Measurements from ENCODE around the gene HOGA1. TPM values are rescaled to one million over a fixed set of nuclear protein-coding genes. Genes with fewer than 3 reads are reported as not detected.

HOGA1 gene
- total RNA-seq (2014; rRNA removed; shearing (Covaris generic)), result 6.3 and 7.7 TPM in 2 replicates

DNA sequence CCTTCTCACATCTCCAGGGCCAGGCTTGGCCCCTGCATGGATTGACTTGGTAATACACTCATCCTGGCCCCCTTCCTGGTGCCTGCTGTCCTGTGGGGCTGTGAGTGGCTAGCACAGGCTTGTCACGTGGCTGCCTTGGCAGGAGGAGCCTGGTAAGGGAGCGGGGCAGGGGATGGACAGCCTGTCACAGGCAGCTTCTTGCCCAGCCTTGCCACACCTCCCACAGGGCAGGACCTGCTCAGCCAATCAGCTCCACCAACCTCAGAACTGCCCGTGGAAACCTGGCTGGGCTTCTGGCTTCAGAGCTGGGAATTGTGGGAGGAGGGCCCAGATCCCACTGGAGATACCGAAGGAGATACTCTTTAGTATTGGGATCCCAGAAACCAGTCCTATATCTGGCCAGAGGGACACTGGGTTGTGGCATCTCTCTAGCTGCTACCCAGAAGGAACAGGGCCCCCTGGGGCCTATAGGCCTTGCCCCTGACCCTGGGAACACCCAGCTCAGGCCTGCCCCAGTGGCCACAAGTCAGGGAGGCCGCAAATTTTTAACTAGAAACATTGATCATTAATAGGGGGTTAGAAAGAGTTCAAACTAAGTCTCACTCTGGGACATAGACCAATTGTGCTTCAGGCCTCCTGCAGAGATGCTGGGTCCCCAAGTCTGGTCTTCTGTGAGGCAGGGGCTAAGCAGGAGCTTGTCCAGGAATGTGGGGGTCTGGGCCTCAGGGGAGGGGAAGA is at the start of gene HOGA1:
HOGA1 (plus strand) TSS at position 330 of the 738 bp plus-strand sequence; CDS start at position 645, 315 bp downstream.
- peak; percentile 95 for DNase-seq (ENCODE audit: low spot score)

DNA sequence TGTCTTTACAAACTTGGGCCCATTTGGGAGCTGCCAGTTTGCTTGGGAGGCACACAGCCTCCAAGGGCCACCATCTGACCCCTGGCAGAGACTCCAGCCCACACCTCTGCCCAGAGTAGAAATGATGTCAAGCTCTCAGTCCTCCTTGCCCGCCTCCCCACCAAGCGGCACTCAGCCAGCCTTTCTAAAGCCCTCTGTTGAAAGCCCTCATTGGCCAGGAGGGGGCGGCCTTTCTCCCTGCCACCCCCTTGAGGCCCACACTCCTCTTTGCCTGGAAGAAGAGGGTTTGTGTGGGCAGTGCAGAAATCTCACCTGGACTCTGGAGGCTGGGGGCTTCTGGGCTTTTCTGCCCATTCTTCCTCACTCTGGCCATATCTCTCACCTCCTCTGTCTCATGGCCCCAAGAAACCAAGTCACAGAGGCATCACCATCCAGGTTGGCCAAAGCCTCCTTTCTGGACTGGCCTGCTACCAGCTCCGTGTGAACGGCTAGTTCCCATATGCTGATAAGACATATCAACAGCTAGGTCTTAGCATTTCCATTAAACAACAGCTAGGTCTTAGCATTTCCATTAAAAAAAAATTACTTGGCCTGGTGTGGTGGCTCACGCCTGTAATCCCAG is 49.3 kb upstream of the HOGA1 start:
- DNase-seq (ENCODE audit: low spot score), result no peak

DNA sequence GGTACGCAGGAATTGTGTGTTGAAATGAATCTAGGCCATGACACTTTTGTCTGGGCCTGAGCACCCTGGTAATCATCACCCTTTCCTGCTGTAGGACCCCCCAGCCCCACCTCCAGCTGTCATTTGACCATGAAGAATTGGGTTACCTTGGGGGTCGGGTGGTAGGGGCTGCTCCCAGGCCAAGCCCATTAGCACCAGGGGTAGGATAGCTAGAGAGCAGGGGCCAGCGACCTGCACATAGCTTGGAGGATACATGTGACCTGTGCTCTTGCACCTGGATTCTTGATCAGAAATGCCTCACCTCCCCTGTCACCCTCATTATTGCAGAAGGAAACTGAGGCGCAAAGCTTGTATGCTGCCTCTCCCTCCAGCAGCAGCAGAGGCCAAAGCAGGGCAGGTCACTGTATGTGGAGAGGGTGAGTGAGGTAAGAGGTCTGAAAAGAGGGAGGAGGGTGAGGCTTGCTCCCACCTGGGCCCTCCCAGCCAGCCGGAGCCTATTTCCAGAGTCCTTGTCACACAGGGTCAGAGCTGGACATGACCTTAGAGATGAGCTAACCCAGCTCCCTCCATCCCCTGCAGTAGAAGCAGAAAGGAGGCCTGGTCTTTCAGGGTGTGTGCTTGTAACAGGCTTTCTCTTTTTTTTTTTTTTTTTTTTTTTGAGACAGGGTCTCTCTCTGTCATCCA is 46.9 kb upstream of the HOGA1 start:
- no peak for DNase-seq (ENCODE audit: low spot score)

DNA sequence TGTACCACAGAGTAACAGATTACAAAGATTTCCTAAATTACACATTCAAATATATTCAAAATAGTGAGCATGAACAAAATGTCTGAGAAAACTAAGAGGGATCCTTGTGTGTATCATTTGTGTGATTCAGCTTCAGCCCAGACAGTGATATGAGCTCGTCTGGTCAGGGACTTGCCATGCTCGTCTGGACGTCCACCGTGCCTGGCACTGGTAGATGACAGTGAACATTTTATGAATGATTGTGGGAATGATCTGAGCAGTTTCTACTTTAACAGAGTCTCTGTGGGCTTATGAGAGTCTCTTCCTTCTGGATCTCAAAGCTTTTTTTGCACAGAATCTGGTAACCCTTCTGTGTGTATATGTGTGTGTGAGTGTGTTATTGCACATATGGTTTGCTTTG is 45.8 kb upstream of the HOGA1 start:
- no peak for DNase-seq (ENCODE audit: low spot score)

DNA sequence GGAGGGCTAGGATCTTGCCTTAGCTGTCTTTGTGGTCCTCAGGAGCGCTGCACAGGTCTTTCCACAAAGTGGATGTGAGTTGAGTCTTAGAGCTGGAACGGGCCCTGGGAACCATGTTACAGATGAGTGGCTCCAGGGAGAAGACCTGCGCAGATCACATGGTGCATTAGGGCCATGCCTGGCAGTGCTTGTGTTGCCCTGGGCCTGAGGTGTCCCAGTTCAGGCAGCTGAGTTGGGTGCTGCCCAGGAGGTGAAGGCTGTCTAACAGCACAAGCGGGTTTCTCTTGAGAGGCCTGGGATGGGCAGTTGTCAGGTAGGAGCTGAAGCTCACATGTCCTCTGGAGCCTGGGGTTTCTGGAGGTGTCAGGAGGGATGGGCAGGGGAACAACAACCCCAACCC is 45.4 kb upstream of the HOGA1 start:
- DNase-seq (ENCODE audit: low spot score), result no peak

DNA sequence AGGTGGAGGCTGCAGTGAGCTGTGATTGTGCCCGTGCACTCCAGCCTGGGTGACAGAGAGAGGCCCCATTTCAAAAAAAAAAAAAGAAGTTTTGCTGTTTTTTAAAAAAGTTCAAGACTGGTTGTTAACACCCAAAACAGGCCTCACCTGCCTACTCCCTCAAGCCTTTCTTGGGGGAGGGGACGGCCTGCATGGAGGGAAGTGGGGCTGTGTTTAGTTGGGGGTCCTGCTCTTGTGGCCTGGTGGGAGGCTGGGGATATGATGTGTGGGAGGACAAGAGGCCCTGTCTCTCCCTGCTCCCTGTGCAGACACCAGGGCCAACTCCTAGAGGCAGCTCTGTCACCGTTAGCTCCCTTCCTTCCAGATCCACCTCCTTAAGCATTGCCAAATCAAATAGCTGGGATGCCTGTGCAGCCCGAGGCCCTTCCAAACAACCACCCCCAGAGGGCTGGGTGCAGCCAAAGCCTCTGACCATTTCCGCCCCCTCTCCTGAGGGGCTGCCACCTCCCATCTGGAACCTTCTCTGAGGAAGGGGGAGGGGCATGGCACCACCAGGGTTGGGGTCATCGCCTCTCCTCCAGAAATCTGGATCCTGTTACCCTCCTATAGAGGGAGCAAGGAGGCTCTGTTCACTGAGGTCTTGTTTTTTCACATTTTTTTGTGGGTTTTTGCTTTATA is 44.5 kb upstream of the HOGA1 start:
- peak; percentile 37 for DNase-seq (ENCODE audit: low spot score)

DNA sequence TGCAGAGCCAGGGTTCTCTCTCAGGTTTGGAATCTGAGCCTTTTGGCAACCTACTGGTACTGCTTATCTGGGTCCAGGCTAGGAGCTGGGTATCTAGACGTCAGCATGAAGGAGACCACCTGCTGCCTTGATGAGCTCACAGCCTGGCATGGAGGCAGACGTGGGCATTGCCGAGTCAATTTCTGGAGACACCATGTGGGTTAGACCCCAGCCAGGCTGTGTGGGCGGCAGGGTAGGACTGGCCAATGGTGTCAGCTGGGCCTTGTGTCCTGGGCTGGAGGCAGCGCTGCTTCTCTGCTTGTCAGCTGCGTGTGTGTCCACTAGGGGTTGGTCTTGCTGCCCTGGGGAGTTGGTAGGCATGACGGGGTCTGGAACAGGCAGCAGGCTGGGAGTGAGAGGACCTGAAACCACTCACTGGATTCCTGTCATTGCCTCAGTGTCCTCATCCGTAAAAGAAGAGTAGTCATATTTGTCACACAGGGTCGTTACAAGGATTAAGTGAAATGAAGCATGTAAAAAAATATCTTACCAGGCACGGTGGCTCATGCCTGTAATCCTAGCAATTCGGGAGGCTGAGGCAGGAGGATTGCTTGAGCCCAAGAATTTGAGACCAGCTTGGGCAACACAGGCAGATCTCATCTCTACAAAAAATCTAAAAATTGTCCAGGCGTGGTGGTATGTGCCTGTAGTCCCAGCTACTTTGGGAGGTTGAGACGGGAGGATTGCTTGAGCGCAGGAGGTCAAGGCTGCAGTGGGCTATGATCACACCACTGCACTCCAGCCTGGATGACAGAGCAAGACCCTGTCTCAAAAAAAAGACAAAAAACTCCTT is 43.3 kb upstream of the HOGA1 start:
- DNase-seq (ENCODE audit: low spot score), result no peak

DNA sequence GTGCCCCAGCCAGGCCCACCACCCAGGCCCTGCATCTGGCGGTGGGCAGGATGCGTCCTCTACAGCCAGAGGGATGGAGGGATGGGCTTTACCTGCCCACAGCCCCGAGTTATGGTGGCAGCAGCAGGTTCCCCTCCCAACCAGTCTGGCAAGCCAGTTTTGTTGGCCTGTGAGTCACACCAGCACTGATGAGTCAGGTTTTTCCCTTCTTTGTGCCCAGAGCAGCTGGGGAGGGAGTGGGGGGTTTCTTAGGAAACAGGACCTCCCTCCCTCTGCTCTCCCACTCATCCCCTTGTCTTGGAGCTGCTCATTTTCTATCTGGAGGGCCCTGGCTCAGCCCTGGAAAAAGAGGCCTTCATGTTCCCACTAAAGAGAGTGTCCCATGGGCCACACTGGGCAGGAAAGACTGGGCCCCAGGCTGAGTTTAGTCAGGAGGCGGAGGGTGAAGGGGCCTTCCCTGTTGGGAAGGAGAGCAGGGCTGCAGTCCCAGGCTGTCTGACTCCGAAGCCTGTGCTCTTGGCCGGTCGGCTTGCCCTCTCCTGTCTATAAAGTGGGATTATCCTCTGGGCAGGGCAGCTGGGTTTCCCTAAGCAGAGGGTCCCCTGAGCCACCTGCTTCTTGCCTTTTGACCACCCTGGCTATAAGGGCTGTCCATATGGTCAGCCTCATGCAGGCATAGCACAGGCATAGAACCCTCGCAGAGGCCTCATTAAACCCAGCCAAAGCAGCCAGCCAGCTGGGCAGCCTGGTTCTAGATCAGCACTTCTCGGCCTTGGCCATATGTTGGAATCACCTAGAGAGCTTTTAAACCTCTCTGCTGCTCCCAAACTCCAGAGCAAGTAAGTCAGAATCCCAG is 41.8 kb upstream of the HOGA1 start:
- peak; percentile 98 for DNase-seq (ENCODE audit: low spot score)

DNA sequence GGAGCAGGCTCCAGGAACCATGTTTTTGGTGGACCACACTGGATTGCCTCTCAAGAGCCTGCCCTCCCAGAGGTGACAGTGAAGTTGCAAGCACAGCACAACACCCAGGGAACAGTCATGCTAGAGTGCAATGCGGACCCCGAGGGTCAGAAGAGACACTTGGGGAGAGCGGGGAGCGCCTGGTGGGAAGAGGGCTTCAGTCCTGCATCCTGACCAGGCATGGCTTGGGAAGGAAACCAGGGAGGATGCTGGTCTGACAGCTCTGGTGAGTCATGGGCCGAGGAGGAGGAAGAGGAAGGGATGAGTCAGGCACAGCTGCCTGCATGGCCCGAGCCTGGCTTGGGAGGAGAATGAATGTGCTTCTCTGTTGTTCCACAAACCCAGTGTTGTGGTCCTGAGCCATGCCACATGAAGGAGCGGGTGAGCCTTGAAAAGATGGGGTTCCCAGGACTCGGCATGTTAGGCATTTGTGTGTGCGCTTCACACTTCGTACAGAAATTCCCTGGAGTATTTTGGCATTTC is 41.1 kb upstream of the HOGA1 start:
- DNase-seq (ENCODE audit: low spot score), result peak; percentile 99

DNA sequence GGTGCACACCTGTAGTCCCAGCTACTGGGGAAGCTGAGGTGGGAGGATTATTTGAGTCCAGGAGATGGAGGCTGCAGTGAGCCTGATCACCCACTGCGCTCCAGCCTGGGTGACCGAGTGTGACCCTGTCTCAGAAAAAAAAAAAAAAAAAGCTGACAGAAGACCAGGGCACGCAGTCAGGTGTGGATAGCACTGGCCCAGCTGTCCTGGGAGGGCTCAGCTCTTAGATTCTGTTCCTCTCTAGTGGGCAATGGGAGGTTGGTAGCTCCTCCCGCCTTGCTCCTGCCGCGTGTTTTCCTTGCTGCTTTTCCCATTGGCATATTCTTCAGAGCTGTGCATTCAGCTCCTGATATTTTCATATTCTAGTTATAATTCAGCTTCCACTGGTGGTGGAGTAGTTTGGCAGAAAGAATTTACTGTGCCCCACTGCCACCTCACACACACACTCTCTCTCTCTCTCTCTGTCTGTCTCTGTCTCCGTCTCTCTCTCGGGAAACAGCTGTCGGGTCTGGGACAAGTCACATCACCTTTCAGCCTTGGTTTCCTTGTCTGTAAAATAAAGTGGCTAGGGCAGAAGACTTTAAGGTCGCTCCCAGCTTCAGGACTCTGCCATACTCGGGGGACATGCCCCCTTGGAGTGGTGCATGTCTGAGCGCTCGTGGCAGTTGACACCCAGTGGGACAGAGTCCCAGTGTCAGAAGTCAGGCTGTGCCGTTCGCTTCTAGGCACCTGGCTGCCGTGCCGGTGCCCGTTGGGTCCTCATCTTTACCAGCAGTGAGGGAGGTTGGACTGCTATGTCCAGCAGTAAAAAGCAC is 37.5 kb upstream of the HOGA1 start:
- no peak for DNase-seq (ENCODE audit: low spot score)

DNA sequence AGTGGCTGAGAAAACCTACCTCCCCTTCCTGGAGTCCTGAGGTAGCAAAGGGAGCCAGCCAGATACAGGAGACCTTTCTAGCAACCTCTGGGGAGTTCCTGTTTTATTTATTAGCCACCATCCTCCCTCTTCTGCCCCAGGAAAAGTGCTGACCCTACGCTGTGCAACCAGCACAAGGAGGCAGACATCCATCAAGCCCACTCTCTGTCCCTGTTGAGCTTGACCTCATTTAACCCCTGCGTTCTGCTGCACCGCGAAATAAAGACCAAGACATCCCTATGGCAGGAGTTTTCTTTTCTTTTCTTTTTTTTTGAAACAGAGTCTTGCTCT is 37.0 kb upstream of the HOGA1 start:
- DNase-seq (ENCODE audit: low spot score), result no peak

DNA sequence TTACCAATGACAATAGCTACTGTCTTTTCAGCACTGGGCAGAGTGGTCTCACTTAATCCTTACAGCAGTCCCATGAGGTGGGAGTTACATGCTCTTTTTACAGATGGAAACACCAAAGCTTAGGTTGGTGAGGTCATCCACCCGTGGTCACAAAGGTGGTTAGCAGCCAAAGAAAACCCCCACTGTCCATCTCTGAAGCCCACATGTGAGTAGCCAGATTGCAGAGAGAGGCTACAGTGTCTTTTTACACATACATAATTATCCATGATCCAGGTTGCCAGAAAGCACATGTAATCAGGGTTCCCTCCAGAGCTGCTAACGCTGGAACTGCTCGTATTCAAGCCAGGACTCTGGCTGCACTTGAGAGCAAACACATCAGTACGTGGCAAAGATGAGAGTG is 36.2 kb upstream of the HOGA1 start:
- no peak for DNase-seq (ENCODE audit: low spot score)

DNA sequence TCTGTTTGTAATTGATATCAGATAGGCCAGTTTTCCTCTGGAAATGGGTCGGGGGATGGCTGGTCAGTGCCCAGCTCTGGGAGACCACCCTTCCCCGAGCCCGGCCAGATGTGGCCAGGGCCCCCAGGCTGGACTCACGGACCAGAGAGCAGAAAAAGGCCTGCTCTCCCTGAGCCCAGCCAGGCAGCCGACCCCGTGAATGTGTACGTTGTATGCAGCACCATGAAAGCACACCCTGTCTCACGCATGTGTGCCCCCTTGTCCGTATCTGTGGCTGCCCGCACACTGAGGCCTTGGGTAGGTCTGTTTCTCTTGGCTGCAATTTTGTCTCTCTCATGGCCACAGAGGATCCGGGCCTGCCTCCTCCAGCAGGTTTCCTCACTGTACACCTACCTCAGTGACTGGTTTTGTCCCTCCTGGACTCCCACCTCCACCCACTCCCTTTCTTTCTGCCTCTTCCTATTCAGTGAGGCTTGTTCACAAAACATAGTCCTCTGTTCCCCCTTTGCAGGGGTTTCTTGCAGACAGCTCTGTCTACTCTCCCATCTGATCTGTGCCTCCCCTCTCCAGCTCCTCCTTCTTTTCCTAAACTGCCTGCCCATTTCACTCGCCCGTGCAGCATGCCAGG is 35.2 kb upstream of the HOGA1 start:
- DNase-seq (ENCODE audit: low spot score), result no peak

DNA sequence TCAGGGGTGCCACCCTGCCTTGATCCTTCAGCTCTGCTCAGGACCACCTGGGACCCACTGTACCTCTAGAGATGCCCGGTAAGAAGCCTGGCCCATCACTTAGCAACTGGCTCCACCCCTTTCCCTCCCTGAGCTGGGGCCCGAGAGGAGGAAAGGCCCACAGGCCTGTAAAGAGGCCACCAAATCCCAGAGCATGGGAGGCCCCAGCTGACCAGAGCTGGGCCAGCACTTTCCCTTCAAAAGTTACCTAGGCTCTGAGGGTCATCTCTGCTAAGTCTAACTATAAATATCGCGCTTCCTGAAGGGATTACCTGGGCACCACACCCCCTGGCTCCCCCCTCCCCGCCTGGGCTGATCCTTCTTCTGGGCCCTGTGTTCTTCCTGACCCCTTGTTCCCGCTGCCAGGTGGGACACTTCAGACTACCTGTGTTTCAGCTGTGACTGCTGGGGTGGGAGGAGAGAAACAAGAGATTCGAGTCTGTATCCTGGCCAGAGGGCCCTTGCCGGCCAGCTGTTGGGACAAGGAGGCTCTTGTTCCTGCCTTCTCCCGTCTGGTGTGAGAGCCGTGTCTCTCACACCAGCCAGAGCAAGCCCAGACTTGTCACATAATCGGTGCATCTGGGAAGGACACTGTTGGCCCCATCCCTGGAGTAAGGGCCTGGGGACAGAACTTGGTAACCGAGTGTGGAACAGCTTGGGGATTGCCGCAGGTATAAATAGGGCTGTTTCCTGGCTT is 34.4 kb upstream of the HOGA1 start:
- DNase-seq (ENCODE audit: low spot score), result no peak

DNA sequence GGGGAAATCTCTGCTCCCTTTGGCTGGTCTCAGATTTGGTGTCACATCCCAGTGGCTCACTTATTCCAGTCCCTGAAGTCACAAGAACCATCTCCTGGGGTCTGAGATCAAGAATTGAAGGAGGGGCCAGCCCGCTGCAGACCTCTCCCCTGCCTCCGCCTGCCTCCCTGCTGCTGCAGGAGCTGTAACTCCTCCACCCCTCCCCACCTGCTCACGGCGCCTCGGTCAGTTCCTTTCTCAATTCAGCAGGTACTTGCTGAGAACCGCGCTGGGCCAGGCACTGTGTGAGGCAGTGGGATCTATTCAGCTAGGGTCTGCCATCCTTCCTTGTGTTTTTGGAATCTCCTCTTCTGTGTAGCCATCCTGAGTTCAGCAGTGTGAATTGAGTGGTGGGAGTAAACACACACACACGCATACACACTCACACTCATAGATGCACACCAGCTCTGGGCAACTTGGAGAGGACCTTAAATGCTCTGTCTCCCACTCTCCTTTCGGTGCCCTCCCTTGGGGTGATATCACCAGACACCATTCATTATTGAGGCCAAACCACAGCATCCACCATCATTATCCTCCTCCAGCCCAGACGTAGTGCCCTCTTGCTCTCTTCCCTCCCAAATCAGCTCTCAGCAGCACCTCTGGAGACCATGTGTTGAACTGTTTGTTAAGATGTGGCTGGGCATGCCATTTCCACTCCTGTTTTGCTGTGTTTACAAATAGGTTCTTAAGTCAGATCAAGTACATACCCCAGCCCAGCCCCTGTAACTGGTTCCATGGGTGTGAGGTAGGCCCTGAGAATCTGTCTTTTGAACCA is 33.6 kb upstream of the HOGA1 start:
- no peak for DNase-seq (ENCODE audit: low spot score)

DNA sequence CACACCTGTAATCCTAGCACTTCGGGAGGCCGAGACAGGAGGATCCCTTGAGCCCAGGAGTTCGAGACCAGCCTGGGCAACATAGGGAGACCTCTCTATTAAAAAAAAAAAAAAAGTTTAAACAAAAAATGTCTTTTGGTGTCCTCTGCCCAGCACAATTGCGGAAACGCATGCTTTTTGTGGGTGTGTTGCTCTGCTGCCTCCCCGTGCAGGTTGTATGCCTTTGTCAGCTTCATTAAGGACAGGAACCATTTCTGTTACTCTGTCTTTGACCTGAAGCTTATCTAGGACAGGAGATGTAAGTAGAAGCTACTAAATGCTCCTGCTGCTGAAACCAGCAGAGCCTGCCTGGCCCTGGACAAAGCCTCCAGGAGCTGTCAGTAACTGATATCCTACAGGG is 32.9 kb upstream of the HOGA1 start:
- no peak for DNase-seq (ENCODE audit: low spot score)

DNA sequence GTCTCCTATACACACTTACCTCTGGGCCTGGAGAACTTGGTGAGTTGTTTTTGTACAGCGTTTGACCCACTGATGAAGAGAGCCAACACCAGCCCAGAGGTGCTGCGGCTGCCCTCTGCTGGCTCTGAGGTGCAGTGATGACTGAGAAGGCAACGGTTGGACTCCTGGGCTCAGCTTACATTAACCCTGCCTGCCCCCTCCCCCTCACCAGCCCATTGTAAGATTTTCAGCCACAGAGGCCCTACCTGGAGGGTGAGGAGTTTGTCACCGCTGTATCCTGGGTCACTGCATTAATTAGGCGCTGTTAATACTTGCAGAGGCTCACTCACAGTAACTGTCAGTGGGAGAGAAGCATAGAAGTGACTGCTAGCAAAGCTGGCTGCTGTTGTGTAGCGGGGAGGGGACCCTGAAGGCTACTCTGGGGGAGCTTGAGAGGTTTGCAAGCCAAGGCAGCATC is 30.6 kb upstream of the HOGA1 start:
- peak; percentile 79 for DNase-seq (ENCODE audit: low spot score)
